Raji (cell line): ENCODE results near the gene SFI1.

ENCODE experiments used
- POLR2A ChIP-seq: IDR thresholded peaks from 2 replicates; pipeline ENCODE4 v1.6.1; 2011; ENCODE audit warnings: low read depth, low read length, control low read depth; ENCODE audit not compliant: insufficient read depth

SFI1 gene, protein sequence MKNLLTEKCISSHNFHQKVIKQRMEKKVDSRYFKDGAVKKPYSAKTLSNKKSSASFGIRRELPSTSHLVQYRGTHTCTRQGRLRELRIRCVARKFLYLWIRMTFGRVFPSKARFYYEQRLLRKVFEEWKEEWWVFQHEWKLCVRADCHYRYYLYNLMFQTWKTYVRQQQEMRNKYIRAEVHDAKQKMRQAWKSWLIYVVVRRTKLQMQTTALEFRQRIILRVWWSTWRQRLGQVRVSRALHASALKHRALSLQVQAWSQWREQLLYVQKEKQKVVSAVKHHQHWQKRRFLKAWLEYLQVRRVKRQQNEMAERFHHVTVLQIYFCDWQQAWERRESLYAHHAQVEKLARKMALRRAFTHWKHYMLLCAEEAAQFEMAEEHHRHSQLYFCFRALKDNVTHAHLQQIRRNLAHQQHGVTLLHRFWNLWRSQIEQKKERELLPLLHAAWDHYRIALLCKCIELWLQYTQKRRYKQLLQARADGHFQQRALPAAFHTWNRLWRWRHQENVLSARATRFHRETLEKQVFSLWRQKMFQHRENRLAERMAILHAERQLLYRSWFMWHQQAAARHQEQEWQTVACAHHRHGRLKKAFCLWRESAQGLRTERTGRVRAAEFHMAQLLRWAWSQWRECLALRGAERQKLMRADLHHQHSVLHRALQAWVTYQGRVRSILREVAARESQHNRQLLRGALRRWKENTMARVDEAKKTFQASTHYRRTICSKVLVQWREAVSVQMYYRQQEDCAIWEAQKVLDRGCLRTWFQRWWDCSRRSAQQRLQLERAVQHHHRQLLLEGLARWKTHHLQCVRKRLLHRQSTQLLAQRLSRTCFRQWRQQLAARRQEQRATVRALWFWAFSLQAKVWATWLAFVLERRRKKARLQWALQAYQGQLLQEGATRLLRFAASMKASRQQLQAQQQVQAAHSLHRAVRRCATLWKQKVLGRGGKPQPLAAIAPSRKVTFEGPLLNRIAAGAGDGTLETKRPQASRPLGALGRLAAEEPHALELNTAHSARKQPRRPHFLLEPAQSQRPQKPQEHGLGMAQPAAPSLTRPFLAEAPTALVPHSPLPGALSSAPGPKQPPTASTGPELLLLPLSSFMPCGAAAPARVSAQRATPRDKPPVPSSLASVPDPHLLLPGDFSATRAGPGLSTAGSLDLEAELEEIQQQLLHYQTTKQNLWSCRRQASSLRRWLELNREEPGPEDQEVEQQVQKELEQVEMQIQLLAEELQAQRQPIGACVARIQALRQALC

DNA sequence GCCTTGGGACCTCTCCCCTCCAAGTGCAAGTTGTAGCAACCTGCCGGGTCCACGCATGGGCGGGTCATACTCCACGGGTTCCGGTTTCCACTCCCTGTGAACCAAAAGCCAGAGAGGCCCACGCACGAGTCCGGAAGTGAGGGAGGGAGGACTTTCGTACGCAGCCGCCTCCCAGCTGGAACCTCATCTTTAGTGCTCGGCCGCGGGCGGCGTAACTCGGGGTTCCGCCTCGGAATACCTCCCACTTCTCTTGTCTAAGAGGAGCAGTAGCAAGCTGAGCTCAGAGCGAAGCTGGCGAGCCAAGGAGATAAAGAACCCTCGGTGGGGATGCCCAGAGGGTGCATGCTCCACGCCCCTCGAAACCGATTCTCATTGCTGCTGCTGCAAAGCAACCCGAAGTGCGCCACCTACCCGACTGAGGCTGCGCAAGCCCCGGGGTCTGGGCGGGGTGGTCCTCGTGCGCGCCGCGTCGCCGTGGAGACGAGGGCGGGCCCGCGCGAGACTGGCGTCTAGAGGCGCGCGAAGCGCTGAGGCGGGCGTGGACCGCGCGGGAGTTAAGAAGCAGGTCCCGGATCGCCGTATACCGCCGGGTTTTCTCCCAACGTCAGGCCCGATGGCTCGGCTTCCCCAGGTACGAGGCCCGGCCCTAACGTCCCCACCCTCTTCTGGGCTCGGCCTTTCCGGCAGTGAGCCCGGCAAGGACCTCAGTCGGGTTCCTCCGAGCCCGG lies at the start of gene SFI1:
Gene SFI1, plus strand, starts transcription at position 530 of the 728 bp plus-strand sequence. CDS start 11,749 bp downstream, outside the sequence.
- peak; percentile 84; the same call in 1 of the 2 replicates for TF ChIP-seq POLR2A

DNA sequence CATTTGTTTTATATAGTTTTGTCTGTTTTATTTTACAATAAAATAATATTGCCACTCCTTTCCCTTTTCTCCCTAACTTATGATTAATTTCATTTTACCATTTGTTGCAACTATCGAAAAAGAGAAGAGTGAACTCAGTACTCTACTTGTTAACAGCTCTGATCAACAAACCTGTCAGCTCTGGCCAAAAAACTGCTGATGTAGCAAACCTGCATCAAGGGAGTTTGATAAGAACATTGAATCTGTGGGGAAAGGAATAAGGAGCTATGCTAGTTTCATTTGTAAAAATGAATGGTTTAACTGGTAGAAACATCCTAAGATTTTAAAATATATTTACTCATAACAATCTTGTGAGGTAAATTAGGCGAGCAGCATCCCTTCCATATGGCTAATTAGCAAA lies 49.6 kb upstream of the SFI1 start:
- TF ChIP-seq POLR2A, result no peak

DNA sequence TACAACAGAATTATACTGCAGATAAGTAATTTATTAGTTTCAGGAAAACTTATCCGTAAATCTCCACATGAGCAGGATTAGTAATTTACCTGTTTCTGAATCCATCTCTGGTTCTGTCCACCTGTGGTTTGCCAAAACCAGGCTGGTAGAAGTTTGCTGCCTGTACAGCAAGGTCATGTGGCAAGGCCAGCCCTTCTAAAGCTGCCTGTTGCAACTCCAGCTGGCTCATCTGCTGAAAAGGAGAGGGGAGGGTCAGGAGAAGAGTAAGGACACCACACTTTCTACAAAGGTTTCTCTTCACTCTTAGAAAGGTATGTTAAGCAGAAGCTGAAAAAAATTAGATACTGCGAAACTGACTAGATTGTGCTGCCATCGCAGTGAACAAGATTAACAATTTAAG lies 49.0 kb upstream of the SFI1 start:
- no peak for TF ChIP-seq POLR2A

DNA sequence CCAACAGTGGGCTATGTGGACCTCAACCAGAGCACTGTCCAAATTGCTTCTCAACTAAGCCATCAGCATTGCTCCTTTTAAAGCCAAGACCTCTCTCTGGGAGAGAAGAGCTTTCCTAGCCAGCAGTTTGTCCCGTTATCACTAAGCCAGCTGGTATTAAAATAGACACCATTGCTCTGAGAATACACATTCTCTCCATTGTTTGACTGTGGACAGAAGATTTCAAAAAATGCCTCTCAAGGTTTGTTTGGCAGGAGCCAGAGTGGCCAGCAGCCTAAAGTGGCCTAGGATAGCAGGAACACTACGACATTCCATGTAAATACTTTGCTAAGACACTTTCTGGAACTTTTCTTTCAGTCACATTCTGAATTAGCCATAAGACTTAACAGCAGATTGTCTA lies 48.0 kb upstream of the SFI1 start:
- no peak for TF ChIP-seq POLR2A

DNA sequence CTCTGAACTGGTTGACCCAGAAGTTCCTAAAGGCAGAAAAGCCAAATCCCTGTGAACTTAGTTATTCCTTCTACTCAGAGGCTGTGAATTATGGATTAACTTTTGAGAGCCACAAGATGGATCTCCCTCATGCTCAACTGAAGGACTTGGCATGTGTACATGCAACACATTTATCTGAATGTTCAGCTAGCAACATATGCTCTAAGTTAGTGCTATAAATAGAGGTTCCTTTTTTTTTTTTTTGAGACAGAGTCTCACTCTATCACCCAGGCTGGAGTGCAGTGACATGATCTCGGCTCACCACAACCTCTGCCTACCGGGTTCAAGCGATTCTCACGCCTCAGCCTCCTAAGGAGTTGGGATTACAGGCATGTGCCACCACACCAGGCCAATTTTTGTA lies 46.8 kb upstream of the SFI1 start:
- no peak for TF ChIP-seq POLR2A

DNA sequence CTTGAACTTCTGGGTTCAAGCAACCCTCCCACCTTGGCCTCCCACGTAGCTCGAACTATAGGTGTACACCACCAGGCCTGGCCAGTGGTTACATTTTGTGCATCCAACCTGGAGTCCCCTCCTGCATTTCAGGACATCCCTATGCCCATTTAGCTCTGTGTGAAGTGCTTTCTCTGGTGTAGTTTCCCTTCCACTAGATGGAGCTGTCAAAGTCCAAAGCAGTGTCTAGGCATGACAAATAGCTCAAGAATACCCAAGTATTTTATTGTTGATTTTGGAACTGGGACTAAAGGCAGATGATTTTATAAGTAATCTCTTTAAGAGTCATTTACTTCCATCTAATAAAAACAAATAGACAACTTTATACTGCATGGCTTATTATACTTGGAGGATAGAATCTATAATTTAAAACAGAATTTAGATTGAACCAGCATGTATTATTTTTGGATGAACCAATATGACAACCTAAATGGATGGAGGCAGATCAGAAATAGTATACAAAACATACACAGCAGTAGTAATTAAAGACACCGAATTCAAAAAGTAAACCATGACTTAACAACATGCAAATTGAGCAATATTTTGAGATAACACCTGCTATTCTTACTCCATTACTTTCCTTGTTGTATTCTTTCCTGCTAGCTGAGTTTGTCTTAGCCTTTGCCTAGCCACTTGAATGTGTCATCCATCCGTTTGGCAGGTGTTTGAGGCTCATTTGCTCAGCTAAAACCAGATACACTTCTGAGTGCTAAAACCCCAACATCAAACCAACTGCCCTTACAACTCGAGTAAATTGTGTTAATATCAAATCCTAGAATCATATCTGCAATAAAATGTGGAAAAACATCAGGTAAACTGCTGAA lies 44.4 kb upstream of the SFI1 start:
- TF ChIP-seq POLR2A, result no peak

DNA sequence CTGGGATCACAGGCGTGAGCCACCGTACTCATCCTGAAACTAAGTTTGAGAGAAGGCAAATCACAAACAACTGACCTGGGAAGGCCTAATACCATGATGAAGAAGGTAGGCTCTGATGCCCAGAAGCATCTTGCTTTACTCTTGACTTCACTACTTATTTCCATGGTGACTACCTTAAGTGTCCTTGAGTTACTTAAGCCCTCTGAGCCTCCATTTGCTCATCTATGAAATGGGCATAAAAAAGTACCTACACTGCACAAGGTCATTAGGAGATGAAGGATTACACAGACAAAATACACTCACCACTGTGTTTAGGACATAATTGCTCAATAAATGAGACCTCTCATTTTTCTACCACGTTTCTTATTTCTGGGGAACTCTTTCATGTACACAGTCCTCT lies 34.6 kb upstream of the SFI1 start:
- TF ChIP-seq POLR2A, result no peak

DNA sequence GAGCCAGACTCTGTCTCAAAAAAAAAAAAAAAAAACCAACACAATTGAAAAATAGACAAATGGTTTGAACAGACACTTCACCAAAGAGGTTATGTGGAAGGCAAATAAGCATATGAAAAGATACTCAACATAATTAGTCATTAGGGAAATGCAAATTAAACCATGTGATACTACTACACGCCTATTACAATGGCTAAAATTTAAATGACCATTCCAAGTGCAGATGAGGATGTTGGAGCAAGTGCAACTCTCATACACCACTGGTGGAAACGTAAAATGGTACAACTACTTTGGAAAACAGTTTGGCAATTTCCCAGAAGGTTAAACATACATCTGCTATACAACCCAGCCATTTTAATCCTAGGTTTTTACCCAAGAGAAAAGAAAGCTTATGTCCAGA lies 31.0 kb upstream of the SFI1 start:
- no peak for TF ChIP-seq POLR2A

DNA sequence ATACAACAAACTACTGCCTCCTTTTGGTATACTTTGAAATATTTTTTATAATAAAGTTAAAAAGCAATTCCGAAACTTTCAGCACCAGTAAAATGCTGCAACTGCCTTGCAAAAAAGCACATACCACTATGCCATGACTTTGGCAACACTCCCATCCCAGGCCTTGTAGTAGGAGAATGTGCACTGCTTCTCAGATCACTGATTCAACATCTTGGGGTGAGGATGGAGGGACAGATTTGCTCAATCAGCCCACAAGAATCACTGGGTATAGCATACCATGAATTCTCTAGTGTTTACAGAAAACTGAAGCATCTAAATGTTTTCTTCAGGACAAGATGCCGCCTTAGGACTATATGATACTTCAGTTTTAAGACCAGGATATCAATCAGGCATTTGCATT lies 21.6 kb upstream of the SFI1 start:
- TF ChIP-seq POLR2A, result no peak

DNA sequence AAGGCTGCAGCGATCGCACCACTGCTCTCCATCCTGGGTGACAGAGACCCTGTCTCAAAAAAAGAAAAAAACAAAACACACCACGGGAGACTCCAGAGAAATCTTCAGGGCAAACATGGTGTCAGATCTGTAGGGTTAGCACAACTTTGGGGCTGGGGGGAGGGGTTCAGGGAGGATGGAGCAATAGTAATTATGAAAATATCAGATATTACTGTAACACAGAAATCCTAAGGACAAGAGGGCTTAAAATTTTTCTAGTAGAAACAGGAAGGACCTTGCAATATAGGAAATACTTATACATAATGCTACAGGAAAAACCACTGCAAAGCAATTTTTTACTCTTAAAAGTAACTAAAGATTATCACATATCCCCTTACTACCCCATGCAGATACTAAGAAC lies 20.5 kb upstream of the SFI1 start:
- TF ChIP-seq POLR2A, result no peak

DNA sequence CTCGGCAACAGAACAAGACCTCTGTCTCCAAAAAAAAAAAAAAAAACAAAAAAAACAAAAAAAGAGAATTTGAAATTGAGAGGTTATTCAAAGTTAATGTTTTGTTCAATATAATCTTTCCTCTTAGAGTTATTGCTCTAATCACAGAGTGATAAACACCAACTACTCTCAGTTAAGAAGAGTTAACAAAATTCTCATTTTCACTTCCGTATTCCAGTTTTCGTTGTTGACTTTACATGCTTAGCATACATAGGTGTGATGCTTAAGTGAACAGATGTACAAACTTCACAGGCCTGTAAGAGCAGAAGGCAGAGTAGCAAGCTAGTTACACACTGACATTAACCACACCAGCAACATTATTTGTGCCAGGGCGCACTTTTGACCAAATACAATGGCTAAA lies 19.0 kb upstream of the SFI1 start:
- no peak for TF ChIP-seq POLR2A

DNA sequence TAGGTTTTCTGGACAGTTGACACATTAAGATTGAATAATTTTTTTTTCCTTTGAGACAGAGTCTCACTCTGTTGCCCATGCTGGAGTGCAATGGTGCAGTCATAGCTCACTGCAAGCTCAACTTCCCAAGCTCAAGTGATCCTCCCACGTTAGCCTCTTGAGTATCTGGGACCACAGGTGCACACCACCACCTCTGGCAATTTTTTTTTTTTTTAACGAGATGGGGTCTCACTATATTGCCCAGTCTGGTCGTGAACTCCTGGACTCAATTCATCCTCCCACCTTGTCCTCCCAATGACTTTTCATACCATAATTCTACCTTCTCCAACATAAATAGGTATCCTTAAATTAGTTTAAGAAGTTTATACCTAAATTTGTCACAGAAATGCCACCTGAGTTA lies 15.2 kb upstream of the SFI1 start:
- TF ChIP-seq POLR2A, result no peak

DNA sequence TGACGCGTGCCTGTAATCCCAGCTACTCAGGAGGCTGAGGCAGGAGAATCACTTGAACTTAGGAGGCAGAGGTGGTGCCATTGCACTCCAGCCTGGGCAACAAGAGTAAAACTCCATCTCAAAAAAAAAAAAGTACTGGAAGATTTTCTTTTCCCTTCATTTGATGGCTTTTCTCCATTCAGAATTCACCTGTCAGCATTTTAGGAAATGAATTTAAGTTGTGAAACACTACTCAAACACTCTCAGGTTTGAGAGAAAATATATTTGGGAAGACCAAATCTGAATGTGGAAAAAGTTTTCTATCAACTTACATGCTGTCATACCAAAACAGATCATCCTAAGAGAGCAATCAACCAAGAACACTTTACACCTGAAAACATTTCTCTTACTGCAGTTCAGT lies 9.4 kb upstream of the SFI1 start:
- no peak for TF ChIP-seq POLR2A
